GM19452 (cell line): Measurements from ENCODE around the gene RGCC.
"Not testable (repeated sequence)": the region's sequence is repeated elsewhere in the genome, so short reads cannot be mapped to it uniquely, and the experiment has no call there.

Experiments used
- ATAC-seq: cut with Tn5 transposase; IDR thresholded peaks from one replicate; pipeline ENCODE4 v1.9.1; 2021; ENCODE audit not compliant: unreplicated experiment

RGCC gene, protein sequence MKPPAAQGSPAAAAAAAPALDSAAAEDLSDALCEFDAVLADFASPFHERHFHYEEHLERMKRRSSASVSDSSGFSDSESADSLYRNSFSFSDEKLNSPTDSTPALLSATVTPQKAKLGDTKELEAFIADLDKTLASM

DNA sequence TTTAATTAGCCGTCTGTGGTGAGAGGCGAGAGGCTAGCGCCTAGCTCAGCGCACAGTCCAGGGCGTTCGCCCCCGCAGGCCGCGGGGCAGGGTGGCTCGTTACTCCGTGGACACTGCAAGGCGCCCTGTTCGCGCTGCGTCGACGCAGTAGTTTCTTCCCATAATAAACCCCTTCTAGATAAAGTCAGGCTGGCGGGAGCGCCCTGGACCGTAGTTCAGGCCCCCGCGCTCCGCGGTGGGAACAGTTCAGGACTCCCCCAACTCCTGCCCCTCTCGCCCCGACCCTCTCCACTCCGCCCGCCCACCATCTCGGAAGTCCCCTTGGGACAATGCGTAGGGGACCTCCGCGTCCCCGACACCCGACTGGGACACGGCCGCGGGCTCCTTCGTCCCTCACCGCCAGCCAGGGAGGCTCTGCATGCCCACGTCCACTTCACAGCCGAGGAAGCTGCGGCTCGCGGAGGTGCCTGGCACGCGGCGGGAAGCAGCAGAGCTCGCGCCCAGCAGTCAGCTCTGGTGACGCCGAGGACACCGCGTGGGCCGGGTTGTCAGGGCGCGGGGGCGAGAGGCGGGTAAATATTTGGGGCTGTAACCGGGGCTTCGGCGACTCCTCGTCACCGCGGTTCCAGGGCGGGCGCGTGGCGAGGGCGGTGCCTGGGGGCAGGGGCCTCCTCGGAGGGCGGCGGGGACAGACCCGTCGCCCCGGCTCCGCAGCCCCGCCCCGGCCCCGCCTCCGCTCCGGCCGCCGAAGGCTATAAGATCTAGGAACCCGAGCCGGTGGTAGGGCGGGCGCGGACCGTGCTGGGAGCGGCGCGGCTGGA is at the start of gene RGCC:
Gene RGCC (plus strand): TSS at position 783 of the 821 bp plus-strand sequence. CDS start 158 bp downstream, outside the sequence.
- ATAC-seq, result peak; percentile 63

DNA sequence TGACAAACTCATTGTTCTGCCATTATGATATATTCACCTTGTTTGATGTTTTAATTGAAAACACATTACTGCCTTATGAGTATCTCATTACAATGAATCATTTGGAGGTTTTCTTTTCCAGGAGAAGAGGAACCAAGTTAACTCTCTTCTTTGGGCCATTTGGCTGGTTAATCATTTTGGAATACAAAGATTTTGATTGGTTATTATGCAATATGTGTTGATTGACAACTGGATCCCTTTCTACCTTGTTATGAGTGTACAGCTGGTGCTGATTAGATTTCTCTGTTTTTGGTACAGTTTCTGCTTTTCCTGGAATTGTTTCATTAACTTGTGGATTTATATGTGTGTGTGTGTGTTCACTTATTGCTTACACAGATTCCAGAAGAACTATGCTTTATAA is 49.2 kb upstream of the RGCC start:
- no peak for ATAC-seq

DNA sequence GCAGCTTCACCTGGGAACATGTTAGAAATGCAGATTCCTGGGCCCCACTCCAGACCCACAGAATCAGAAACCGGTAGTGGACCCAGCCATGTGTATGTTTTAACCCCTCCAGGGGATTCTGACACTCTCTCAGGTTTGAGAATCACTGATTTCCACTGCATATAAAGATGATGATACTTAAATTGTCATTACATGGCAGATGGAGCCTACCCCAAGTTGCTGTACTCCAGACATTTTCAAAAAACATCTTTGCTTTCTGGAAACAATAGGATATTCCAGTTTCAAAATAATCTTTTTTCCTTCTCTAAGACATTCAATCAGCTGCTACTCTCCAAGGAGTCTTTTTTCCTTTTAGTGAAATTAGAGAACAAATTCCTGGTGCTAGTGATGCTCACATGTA is 48.6 kb upstream of the RGCC start:
- ATAC-seq, result no peak

DNA sequence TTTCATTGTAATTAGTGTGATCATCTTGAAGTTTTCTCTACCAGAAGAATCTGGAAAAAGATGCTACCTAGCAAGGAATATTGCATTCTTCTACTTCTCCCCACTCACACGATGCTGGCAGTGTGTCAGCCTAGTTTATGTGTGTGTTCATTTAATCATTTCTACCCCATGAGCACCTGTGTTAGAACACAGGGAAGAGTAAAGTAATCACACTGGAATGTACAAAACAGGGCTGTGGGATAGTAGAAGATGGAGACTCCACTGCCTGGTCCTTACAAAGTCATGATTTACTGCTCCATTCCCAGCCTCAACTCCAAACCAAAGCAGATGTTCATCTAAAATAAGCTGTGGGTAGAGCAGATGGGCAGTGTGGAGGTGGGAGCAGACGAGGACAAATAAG is 47.7 kb upstream of the RGCC start:
- no peak for ATAC-seq

DNA sequence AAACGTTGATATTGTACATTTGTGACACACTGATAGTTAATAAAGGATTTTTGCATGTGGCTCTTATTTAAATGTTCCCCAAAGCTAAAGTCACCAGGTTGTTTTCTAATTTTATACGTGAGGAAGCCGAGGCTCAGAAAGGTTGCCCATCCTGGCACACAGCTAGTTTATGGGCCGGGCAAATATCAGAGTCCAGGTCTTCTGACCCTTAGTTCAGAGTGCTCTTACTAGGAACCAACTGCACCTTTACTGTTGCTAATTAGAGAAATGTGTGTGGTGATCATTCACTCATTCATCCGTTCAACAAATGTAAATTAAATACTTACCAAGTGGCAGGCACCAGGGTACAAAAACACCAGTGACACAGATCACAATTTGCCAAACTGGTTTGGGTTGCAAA is 46.3 kb upstream of the RGCC start:
- ATAC-seq, result no peak

DNA sequence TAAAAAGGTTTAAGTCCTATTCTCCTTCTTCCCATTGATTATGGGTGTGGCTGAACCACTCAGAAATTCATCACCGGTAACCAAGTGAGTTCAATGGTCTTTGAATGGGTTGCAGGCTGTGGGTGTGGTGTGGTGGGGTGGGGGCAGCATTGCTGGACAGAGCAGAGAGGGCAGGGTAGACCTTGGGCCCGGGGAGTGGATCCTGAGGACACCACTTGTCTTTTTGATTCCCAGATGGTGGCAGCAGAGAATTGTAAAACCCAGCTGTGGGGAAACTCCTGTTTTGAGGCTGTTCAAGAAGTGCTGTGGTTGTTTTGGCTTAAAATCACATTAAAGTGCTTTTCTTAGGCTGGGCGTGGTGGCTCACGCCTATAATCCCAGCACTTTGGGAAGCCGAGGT is 45.8 kb upstream of the RGCC start:
- ATAC-seq, result no peak

DNA sequence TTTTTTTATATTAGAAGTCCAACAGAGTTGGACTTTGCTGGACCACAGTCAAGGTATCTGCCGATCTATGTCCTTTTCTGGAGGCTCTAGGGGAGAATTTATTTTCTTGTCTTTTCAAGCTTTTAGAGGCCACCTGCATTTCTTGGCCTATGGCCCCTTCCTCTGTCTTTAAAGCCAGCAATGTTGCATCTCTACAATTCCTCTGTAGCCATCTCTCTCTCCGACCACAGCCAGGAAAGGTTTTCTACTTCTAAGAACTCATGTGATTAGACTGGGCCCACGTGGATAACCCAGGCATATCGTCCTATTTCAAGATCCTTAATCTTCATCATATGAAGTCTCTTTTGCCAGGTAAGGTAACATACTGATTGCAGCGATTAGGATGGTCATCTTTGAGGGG is 43.5 kb upstream of the RGCC start:
- no peak for ATAC-seq

DNA sequence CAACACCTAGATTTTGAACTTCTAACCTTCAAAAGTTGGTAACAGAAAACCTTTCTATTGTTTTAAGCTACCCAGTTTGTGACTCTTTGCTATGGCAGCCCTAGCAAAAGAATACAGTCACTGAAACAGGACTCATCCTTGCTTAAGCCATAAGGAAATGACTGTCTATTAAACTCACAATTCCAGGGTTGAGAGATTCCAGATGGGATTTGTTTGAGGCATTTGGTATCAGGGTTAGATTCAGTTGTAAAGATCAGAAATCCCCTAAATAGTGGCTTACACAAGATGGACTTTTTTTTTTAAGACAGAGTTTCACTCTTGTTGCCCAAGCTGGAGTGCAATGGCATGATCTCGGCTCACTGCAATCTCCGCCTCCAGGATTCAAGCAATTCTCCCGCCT is 41.1 kb upstream of the RGCC start:
- ATAC-seq, result no peak

DNA sequence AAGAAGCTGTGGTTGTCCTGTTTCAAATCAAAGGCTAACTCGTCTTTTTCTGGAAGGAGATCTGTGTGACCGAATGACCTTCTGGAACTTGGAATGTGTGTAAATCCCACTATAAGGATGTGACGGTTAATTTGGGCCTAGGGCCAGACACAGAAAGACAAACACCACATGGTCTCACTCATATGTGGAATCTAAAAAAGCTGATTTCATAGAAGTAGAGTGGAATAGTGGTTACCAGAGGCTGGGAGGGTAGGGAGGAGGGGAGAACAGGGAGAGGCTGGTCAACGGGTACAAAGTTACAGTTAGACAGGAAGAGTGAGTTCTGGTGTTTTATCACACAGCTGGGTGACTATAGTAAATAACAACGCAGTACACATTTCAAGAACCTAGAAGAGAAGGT is 39.3 kb upstream of the RGCC start:
- no peak for ATAC-seq

DNA sequence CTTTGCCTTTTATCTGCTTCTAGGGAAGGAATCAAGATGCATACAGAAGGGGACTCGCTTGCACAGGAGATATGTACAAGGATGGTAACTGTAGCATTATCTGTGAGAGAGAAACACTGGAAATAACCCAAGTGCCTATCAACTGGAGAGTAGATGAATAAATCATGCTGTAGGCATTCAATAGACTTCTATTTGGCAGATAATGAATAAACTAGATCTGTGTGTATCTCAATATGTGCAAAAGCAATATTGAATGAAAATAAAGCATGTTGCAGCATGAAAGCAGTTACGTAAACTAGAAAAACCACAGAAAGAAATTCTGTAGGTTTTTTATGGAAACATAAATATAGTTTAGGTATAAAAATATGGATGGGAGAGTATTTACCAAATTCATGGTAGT is 38.6 kb upstream of the RGCC start:
- no peak for ATAC-seq

DNA sequence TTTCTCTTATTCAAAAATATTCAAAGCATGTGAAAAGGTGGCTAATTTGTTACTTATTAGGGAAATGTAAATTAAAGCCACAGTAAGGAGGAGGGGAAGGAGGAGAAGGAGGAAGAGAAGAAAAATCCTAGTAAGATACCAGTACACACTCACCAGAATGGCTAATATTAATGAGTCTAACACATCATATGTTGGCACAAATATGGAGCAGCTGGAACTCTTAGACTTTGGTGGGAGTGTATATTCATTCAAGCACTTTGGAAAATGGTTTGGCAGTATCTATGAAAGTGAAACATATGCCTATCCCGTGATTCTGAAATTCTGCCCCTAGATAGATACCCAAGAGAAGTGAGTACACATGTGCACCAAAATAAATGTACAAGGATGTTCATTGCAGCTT is 38.1 kb upstream of the RGCC start:
- ATAC-seq, result no peak

DNA sequence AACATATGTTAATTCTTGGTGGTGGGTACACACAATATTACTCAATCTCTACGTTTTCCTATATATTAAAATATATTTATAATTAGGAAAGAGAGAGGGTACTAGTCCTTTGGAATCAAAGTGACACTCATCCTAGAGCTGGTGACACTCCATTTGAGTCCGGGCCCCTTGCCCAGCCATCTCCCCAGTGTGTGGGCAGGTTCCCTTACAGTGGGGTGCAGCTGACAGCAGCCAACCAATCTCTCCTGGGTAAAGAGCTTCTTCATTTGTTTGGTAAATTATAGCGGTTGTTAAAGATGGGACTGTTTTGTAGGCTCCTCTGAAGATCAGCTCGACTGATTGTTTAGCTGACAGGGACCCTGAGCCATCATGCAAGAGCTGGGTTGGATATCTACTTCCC is 37.2 kb upstream of the RGCC start:
- no peak for ATAC-seq

DNA sequence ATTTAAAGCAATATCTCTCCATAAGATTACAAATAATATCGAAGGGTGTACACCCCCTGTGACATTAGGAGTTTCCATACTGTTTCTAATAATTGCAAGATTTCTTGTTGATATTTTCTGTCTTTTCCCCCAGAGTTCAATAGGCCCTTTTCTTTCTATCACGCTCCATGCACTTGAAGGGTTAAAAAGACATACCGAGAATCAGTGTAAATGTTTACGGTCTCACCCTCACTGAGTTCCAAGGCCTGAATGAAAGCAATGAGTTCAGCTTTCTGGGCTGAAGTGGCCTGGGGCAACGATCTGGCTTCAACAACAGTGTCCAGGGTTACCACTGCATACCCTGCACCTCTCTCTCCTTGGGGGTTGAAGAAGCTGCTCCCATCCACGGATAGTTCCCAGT is 36.0 kb upstream of the RGCC start:
- ATAC-seq, result not testable (repeated sequence)

DNA sequence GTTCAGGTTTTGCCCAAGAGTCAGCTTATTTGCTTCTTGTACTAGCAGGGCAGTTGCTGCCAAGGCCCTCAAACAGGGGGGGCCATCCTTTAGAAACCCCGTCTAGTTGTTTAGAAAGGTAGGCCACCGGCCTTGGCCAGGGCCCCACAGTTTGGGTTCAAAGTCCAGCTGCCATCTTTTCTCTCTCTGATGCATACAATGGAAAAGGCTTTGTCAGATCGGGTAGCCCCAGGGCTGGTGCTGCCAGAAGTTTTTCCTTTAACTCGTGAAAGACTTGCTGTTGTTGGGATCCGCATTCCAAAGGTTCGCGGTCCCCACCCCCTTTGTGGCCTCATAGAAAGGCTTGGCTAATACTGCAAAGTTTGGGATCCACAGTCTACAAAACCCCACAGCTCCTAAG is 35.4 kb upstream of the RGCC start:
- ATAC-seq, result not testable (repeated sequence)

DNA sequence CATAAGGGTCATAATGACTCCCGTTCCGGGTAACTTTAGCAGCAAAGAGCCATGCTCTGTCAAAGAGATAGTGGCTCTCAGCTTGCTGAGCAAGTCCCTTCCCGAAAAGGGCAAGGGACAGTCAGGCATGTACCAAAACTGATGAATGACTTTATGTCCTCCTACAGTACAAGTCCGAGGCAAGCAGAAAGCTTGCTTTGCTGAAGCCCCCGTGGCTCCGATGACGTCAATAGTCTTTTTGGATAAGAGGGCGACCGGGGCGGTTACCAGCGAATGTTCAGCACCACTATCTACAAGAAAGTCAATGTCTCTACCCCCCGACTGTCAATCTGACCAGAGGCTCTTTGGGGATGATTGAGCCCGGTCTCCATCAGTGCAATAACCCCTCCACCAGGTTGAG is 34.1 kb upstream of the RGCC start:
- not testable (repeated sequence) for ATAC-seq

DNA sequence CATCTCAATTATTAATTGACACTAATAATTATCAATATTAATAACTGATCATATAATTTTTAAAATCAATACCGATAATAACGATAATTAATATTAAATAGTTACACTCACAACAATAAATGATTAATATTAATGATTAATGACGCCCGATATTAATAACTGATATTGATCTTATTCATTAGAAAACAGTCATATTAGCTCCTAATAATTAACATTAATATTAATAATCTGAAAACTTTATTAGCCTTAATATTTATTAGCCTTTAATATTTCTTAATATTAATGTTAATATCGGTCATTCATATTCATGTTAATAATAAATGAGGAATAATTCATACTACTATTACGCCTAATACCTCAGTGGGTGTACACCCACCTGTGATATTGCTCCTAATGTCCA is 32.7 kb upstream of the RGCC start:
- ATAC-seq, result not testable (repeated sequence)

DNA sequence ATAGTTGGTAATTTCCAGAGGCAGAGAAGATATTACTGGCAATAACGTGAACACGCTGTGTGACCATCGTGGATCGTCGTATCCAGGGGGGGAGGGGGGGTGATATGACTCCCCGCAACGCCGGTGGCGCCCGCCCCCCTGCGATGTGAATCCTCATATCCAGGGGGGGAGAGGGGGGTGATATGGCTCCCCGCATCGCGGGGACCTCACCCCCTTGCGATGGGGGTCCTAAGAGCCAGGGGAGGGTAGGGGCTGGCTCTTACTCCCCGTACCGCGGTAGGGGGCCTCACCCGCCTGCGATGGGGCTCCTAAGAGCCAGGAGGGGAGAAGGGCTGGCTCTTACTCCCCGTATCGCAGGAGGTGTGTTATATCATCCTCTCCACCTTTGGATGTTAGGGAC is 31.3 kb upstream of the RGCC start:
- ATAC-seq, result no peak

DNA sequence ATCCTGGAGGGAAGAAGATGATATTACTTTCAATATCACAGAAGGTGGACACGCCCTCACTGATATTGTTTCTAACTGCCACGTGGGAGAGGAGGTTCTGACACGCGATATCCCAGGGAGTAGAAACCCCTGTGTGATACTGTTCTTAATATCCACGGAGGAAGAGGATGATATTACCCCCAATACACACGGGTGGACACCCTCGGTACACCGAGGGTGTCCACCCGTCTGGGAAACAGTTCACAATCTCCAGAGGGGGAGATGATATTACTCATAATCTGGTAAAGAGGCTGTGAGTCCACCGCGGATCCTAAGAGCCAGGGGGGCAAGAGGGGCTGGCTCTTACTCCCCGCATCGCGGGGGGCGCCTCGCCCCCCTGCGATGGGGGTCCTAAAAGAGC is 29.7 kb upstream of the RGCC start:
- no peak for ATAC-seq

DNA sequence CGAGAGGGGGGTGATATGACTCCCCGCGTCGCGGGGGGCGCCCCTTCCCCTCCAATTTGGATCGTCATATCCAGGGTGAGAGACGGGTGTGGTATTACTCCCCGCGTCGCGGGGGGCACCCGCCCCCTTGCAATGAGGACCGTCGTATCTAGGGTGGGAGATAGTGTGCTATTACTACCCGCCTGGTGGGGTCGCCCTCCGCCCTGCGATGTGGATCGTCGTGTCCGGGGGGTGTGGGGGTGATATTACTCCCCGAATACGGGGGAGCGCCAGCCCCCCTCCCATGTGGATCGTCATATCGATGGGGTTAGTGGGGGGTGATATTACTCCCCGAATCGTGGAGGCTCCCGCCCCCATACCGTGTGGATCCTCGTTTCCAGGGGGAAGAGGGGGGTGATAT is 29.2 kb upstream of the RGCC start:
- no peak for ATAC-seq

DNA sequence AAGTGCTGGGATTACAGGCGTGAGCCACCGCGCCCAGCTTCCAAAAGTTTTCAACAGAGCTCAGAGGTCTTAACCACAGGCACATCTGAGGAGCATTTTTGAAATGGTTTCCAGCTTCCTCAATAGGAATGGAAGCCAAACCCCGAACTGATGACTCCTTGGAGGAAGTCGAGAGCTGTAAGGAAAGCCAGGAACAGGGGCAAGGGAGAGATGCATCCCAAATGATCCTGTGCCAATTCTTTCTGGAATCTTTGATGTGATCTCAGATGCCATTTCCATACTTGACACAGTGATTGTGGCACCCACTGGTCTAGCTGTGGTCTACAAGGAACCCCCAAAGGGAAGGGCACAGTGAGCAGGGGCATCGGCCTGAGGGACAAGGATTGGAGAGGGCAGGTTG is 23.3 kb upstream of the RGCC start:
- ATAC-seq, result not testable (repeated sequence)

DNA sequence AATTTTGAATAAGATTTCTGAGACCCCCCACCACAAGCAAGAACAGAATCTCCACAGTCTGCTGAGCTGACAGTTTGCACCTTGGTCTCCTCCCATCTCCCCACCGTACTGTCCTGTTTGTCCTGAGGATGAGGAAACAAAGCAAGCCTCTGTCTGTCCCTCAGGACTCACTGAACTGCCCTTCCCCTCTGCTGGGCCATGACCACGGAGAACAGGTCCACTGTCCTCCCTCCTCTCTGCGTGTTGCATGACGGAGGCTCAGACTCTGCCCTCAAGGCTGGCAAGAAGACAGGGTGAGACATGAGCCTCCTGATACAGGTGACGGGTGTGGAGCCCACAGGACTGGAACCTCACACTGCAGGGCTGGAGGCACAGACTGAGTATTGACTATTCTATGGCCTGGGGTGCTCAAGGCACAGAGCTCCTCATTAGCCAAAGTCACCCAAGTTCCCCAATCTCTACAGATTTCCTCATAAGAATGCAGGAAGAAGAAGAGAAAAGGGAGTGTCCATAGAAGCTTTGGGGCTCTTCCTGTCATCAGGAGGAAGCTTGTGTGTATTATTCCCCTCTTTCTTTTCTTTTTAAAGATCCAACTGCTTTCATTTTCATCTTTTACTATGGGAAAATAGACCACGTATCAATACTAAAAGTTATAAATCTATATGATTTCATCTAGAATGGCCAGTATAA is 22.4 kb upstream of the RGCC start:
- ATAC-seq, result no peak

DNA sequence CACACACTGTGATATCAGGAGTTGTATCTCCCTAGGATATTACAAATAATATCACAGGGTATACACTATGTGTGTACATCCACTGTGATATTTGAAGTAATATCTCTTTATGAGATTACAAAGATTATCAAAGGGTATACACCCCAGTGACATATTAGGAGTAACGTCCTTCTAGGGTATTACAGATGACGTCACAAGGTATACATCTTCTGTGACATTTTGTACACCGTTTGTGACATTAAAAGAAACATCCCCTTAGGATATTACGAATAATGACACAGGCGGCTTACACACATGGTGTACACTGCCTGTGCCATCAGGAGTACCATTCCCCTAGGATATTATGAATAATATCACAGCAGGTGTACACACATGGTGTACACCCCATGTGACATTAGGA is 13.4 kb upstream of the RGCC start:
- no peak for ATAC-seq
